Mammary epithelial cell (primary cell): ENCODE measurements around the gene VAMP5.

ENCODE experiments used
- CTCF ChIP-seq, 2 donors: IDR thresholded peaks in 1 of 2; conservative IDR thresholded peaks in 1 of 2; 2 replicates each; pipeline ENCODE4 v1.5.1; 2011 to 2012; ENCODE audit warnings: inconsistent platforms in 2 of 2, low read length in 2 of 2, mild to moderate bottlenecking in 2 of 2, control low read depth in 1 of 2, low read depth in 1 of 2; ENCODE audit not compliant: insufficient read depth in 1 of 2; ENCODE audit errors: extremely low read depth in 1 of 2
- EZH2 ChIP-seq: IDR thresholded peaks from 2 replicates; pipeline ENCODE4 v1.6.1; 2012; ENCODE audit warnings: low read length, inconsistent platforms, borderline replicate concordance

DNA sequence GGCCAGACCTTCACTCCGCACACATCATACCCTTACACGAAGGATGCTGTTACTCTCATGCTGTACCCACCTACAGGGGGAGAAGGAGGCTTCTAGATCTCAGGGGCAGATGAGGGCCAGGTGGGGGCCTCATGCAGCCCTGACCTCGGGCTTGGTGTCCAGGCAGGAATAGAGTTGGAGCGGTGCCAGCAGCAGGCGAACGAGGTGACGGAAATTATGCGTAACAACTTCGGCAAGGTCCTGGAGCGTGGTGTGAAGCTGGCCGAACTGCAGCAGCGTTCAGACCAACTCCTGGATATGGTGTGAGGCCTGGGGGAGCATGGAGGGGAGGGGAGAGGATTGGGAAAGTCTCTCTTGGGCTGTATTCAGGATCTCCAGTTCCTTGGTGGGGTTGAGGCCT is 7.3 kb downstream of the VAMP5 start:
- TF ChIP-seq CTCF (conservative IDR thresholded peaks at IDR 0.05 in 1 of 2, IDR thresholded peaks at IDR 0.05 in 1 of 2; ENCODE audit: extremely low read depth in 1 of 2, insufficient read depth in 1 of 2, low read depth in 1 of 2, low read length in 2 of 2) (no peak), EZH2 (no peak)
